HEK293T (cell line): ENCODE data around the gene CTNNA2.

ENCODE experiments used
- CTCF ChIA-PET: fragments of 350-600 bp; formaldehyde crosslinking; extraction: SDS; loops from one replicate; lab custom pipeline; 2021; ENCODE audit warnings: antibody characterized with exemption, inconsistent platforms; lab: Yijun Ruan, JAX
- POLR2A ChIA-PET: fragments of 350-600 bp; formaldehyde crosslinking; extraction: SDS; loops from one replicate; lab custom pipeline; 2020; ENCODE audit warnings: antibody characterized with exemption, inconsistent platforms; lab: Yijun Ruan, JAX
- DNase-seq: peaks from one replicate; pipeline ENCODE4 v3.0.0; 2012; ENCODE audit warnings: mixed read lengths; ENCODE audit errors: extremely low spot score
- ARNT ChIP-seq: fragments of 450-650 bp; IDR thresholded peaks from 2 replicates; pipeline ENCODE4 v1.6.1; 2017; ENCODE audit warnings: mild to moderate bottlenecking
- BHLHE40 ChIP-seq: fragments of 450-650 bp; IDR thresholded peaks from 2 replicates; pipeline ENCODE4 v1.6.1; 2016; ENCODE audit warnings: mild to moderate bottlenecking, moderate library complexity, borderline replicate concordance
- CTBP1 ChIP-seq: fragments of 450-650 bp; IDR thresholded peaks from 2 replicates; pipeline ENCODE4 v1.6.1; 2016; ENCODE audit warnings: borderline replicate concordance
- ELF4 ChIP-seq: fragments of 450-650 bp; IDR thresholded peaks from 2 replicates; pipeline ENCODE4 v1.6.1; 2017; ENCODE audit warnings: antibody characterized with exemption
- FOXA1 ChIP-seq: fragments of 450-650 bp; IDR thresholded peaks from 2 replicates; pipeline ENCODE4 v1.6.1; 2016; ENCODE audit warnings: mild to moderate bottlenecking
- FOXK2 ChIP-seq: fragments of 450-650 bp; IDR thresholded peaks from 2 replicates; pipeline ENCODE4 v1.6.1; 2016; ENCODE audit warnings: mild to moderate bottlenecking
- FOXM1 ChIP-seq: fragments of 450-650 bp; IDR thresholded peaks from 2 replicates; pipeline ENCODE4 v1.6.1; 2017; ENCODE audit warnings: mild to moderate bottlenecking, borderline replicate concordance
- HDGF ChIP-seq: fragments of 450-650 bp; IDR thresholded peaks from 2 replicates; pipeline ENCODE4 v1.6.1; 2017; ENCODE audit warnings: antibody characterized with exemption, borderline replicate concordance
- L3MBTL2 ChIP-seq: fragments of 450-650 bp; conservative IDR thresholded peaks from 2 replicates; pipeline ENCODE4 v1.6.1; 2016; ENCODE audit warnings: mild to moderate bottlenecking
- LEF1 ChIP-seq: fragments of 450-650 bp; IDR thresholded peaks from 2 replicates; pipeline ENCODE4 v1.6.1; 2017; ENCODE audit warnings: mild to moderate bottlenecking, borderline replicate concordance
- NFRKB ChIP-seq: fragments of 450-650 bp; IDR thresholded peaks from 2 replicates; pipeline ENCODE4 v1.6.1; 2016; ENCODE audit warnings: mild to moderate bottlenecking, moderate library complexity
- PKNOX1 ChIP-seq: fragments of 450-650 bp; IDR thresholded peaks from 2 replicates; pipeline ENCODE4 v1.6.1; 2016
- SP1 ChIP-seq: fragments of 450-650 bp; IDR thresholded peaks from 2 replicates; pipeline ENCODE4 v1.6.1; 2017
- SUZ12 ChIP-seq: fragments of 450-650 bp; IDR thresholded peaks from 2 replicates; pipeline ENCODE4 v1.6.1; 2016; ENCODE audit warnings: mild to moderate bottlenecking
- TARDBP ChIP-seq: fragments of 450-650 bp; IDR thresholded peaks from 2 replicates; pipeline ENCODE4 v1.6.1; 2016
- ZNF384 ChIP-seq: fragments of 450-650 bp; IDR thresholded peaks from 2 replicates; pipeline ENCODE4 v1.6.1; 2016

Gene CTNNA2

GRCh38 chr2:80312282-80312839 lies 799.5 kb downstream of the CTNNA2 start:
- no peak for DNase-seq

GRCh38 chr2:80322311-80322920 lies 809.6 kb downstream of the CTNNA2 start:
- no peak for TF ChIP-seq HDGF
- no peak for TF ChIP-seq ARNT
- TF ChIP-seq NFRKB, result no peak
- no peak for TF ChIP-seq PKNOX1
- no peak for TF ChIP-seq CTBP1
- no peak for TF ChIP-seq FOXK2
- no peak for TF ChIP-seq LEF1
- TF ChIP-seq SUZ12, result no peak
- TF ChIP-seq BHLHE40, result no peak
- no peak for TF ChIP-seq FOXA1
- no peak for TF ChIP-seq TARDBP
- TF ChIP-seq ELF4, result no peak
- no peak for TF ChIP-seq FOXM1
- TF ChIP-seq ZNF384, result no peak
- no peak for TF ChIP-seq L3MBTL2
- TF ChIP-seq SP1, result no peak
- ChIA-PET CTCF (no interaction called here), POLR2A (no interaction called here)
- DNase-seq, result no peak

More at GRCh38 chr2:80312282-80312839, 799.5 kb downstream of the CTNNA2 start:
- ChIA-PET CTCF (no interaction called here), POLR2A (no interaction called here)
- TF ChIP-seq HDGF (no peak), ELF4 (no peak), FOXM1 (no peak), L3MBTL2 (no peak), ZNF384 (no peak), LEF1 (no peak), FOXK2 (no peak), SUZ12 (no peak), BHLHE40 (no peak), SP1 (no peak), PKNOX1 (no peak), FOXA1 (no peak), ARNT (no peak), CTBP1 (no peak)

- ChIA-PET POLR2A (no interaction called here), CTCF (no interaction called here)
- no peak for DNase-seq
- TF ChIP-seq ELF4 (no peak), SP1 (no peak), LEF1 (no peak), SUZ12 (no peak), FOXM1 (no peak), BHLHE40 (no peak), TARDBP (no peak), NFRKB (no peak), L3MBTL2 (no peak), CTBP1 (no peak), FOXK2 (no peak), PKNOX1 (no peak), FOXA1 (no peak), ZNF384 (no peak), HDGF (no peak), ARNT (no peak)
Observed at GRCh38 chr2:80322958-80323357, 810.1 kb downstream of the CTNNA2 start.

GRCh38 chr2:80323610-80324009 lies 810.8 kb downstream of the CTNNA2 start:
- DNase-seq, result no peak
- ChIA-PET POLR2A (no interaction called here), CTCF (no interaction called here)
- TF ChIP-seq HDGF, result no peak
- no peak for TF ChIP-seq ELF4
- no peak for TF ChIP-seq CTBP1
- TF ChIP-seq LEF1, result no peak
- no peak for TF ChIP-seq FOXA1
- TF ChIP-seq PKNOX1, result no peak
- no peak for TF ChIP-seq SP1
- no peak for TF ChIP-seq BHLHE40
- no peak for TF ChIP-seq NFRKB
- TF ChIP-seq SUZ12, result no peak
- no peak for TF ChIP-seq ARNT
- TF ChIP-seq TARDBP, result no peak
- TF ChIP-seq L3MBTL2, result no peak
- TF ChIP-seq FOXK2, result no peak
- TF ChIP-seq ZNF384, result no peak
- no peak for TF ChIP-seq FOXM1

- DNase-seq, result no peak
- TF ChIP-seq LEF1, result no peak
- no peak for TF ChIP-seq L3MBTL2
- TF ChIP-seq SP1, result no peak
- no peak for TF ChIP-seq PKNOX1
- TF ChIP-seq NFRKB, result no peak
- no peak for TF ChIP-seq FOXK2
- TF ChIP-seq ARNT, result no peak
- no peak for TF ChIP-seq SUZ12
- TF ChIP-seq FOXA1, result no peak
- TF ChIP-seq FOXM1, result no peak
- no peak for TF ChIP-seq TARDBP
- no peak for TF ChIP-seq ZNF384
- no peak for TF ChIP-seq HDGF
- TF ChIP-seq ELF4, result no peak
- no peak for TF ChIP-seq BHLHE40
- no peak for TF ChIP-seq CTBP1
- CTCF ChIA-PET, result no interaction called here
- POLR2A ChIA-PET, result no interaction called here
Observed at GRCh38 chr2:80324525-80324924, 811.7 kb downstream of the CTNNA2 start.
